Stimulated activated naive CD8-positive, alpha-beta T cell treated with anti-CD3 and anti-CD28 coated beads, Interleukin-15, Interleukin-2, amounts not matched to agents 100 U/mL and 50 U/mL, for 24 hours (primary cell): ENCODE measurements around the gene TMCO2.
A peak's percentile ranks its signal among the peaks of the same experiment; 100 is the strongest.
"Not testable (repeated sequence)": the region's sequence is repeated elsewhere in the genome, so short reads cannot be mapped to it uniquely, and the experiment has no call there.

ENCODE experiments used
- ATAC-seq: fragments of 150-1000 bp; cut with Tn5 transposase; one replicate; pipeline ENCODE4 v1.10.0; 2021
- DNase-seq: peaks from one replicate; pipeline ENCODE4 v3.0.0; 2021

TMCO2 gene

GRCh38 chr1:40247655-40248054 lies at the start of gene TMCO2:
Gene TMCO2, plus strand, starts transcription at chr1:40247937. Its CDS starts 57 bp downstream, at chr1:40247994.
- DNase-seq (no peak), ATAC-seq (no peak)

- ATAC-seq (no peak), DNase-seq (no peak)
These were observed 48.6 kb upstream of the TMCO2 start for GRCh38 chr1:40199126-40199525.

- no peak for ATAC-seq
- DNase-seq = no peak
These were observed 42.9 kb upstream of the TMCO2 start for GRCh38 chr1:40204856-40205255.

- ATAC-seq = no peak
- no peak for DNase-seq
These were observed 37.1 kb upstream of the TMCO2 start for GRCh38 chr1:40210511-40211204.

- DNase-seq = no peak
- ATAC-seq = no peak
These were observed 29.4 kb upstream of the TMCO2 start for GRCh38 chr1:40218333-40218732.

- not testable (repeated sequence) for ATAC-seq, DNase-seq
These were observed 26.2 kb upstream of the TMCO2 start for GRCh38 chr1:40221471-40221905.

- no peak for ATAC-seq
- no peak for DNase-seq
These were observed 25.6 kb upstream of the TMCO2 start for GRCh38 chr1:40221977-40222772.

GRCh38 chr1:40224040-40224439 lies 23.7 kb upstream of the TMCO2 start:
- DNase-seq (no peak), ATAC-seq (peak; percentile 89)

GRCh38 chr1:40226192-40226591 lies 21.5 kb upstream of the TMCO2 start:
- no peak for ATAC-seq
- DNase-seq = no peak

- DNase-seq (peak; percentile 64), ATAC-seq (peak; percentile 93)
These were observed 15.3 kb upstream of the TMCO2 start for GRCh38 chr1:40232444-40232843.

GRCh38 chr1:40239626-40240025 lies 8.1 kb upstream of the TMCO2 start:
- no peak for DNase-seq
- no peak for ATAC-seq

GRCh38 chr1:40240390-40240789 lies 7.3 kb upstream of the TMCO2 start:
- ATAC-seq (no peak), DNase-seq (no peak)

GRCh38 chr1:40241362-40241761 lies 6.4 kb upstream of the TMCO2 start:
- DNase-seq (no peak), ATAC-seq (peak; percentile 7)

GRCh38 chr1:40243351-40243750 lies 4.4 kb upstream of the TMCO2 start:
- DNase-seq = no peak
- ATAC-seq = no peak

GRCh38 chr1:40244138-40244744 lies 3.5 kb upstream of the TMCO2 start:
- DNase-seq = no peak
- no peak for ATAC-seq

GRCh38 chr1:40245686-40246085 lies 2.1 kb upstream of the TMCO2 start:
- DNase-seq (no peak), ATAC-seq (no peak)

- ATAC-seq = no peak
These were observed 675 bp downstream of the TMCO2 start for GRCh38 chr1:40248412-40248811.

GRCh38 chr1:40251456-40251855 lies 3.7 kb downstream of the TMCO2 start:
- ATAC-seq = no peak
- no peak for DNase-seq

More at GRCh38 chr1:40248412-40248811, 675 bp downstream of the TMCO2 start:
- no peak for DNase-seq

GRCh38 chr1:40252601-40253000 lies 4.9 kb downstream of the TMCO2 start:
- ATAC-seq = no peak
- DNase-seq = no peak

- ATAC-seq (no peak), DNase-seq (no peak)
These were observed 7.5 kb downstream of the TMCO2 start for GRCh38 chr1:40255231-40255630.

GRCh38 chr1:40256401-40257084 lies 8.8 kb downstream of the TMCO2 start:
- DNase-seq = no peak
- ATAC-seq = no peak

- ATAC-seq (no peak), DNase-seq (no peak)
These were observed 9.6 kb downstream of the TMCO2 start for GRCh38 chr1:40257313-40257687.
